HCT116 (cell line): ENCODE data around the gene MINDY3. TPM values are rescaled to one million over a fixed set of nuclear protein-coding genes. Genes with fewer than 3 reads are reported as not detected.

ENCODE experiments used
- ATAC-seq: fragments of 200-7000 bp; cut with Tn5 transposase; 2 replicates; pipeline ENCODE4 v1.9.1; 2020; ENCODE audit warnings: mild to moderate bottlenecking, moderate library complexity
- BruUV-seq: library from RNA; stranded (reverse); fragments of 400-500 nt; replicated peaks from 2 replicates; lab custom pipeline; 2021; lab: Mats Ljungman, UMichigan
- CTCF ChIA-PET: fragments of 300-600 bp; sonication (Branson Sonifier 250); formaldehyde crosslinking; loops from one replicate; lab custom pipeline; 2021; ENCODE audit warnings: antibody characterized with exemption; lab: Charles Lee
- POLR2A ChIA-PET: fragments of 300-600, 350-600 bp; sonication (Branson Sonifier 250); formaldehyde crosslinking; loops from one replicate; lab custom pipeline; 2021; ENCODE audit warnings: antibody characterized with exemption; lab: Charles Lee
- RAD21 ChIA-PET, 2 experiments: fragments of 300-600 bp; sonication (Branson Sonifier 250); formaldehyde crosslinking; loops; one replicate each; lab custom pipeline; 2023; ENCODE audit warnings: low total read pairs in 2 of 2; ENCODE audit not compliant: uncharacterized antibody in 2 of 2, unreplicated experiment in 2 of 2, low non-redundant PET in 1 of 2; lab: Charles Lee
- DNase-seq: peaks from one replicate; pipeline ENCODE4 v3.0.0-alpha.2; 2010; ENCODE audit warnings: low read depth, low spot score
- H2AFZ ChIP-seq: fragments of 200-600 bp; shearing (Covaris generic), sonication (generic); 2 replicates; pipeline ENCODE4 v1.6.1; 2017; ENCODE audit warnings: low read depth, mixed run types, mixed read lengths, antibody characterized with exemption, low read length; ENCODE audit not compliant: poor library complexity, severe bottlenecking
- H3K27ac ChIP-seq: 2 replicates; pipeline ENCODE4 v1.5.1; 2012; ENCODE audit warnings: low read depth, low read length
- H3K27me3 ChIP-seq: fragments of 200-600 bp; sonication (generic); 2 replicates; pipeline ENCODE4 v1.6.1; 2016; ENCODE audit warnings: mixed run types, low read length, mixed read lengths; ENCODE audit not compliant: insufficient read depth
- H3K36me3 ChIP-seq, 2 experiments: fragments of 200-500 bp in 1 of 2; fragments of 200-600 bp in 1 of 2; sonication (Bioruptor generic) in 1 of 2; sonication (generic) in 1 of 2; 2 replicates each; pipeline versions ENCODE4 v1.5.1 to v1.6.1; 2014 to 2016; ENCODE audit warnings: low read length in 2 of 2, inconsistent platforms in 1 of 2, mixed read lengths in 1 of 2, mixed run types in 1 of 2; ENCODE audit not compliant: insufficient read depth in 2 of 2, control insufficient read depth in 1 of 2
- H3K4me1 ChIP-seq, 2 experiments: fragments of 200-600 bp in 1 of 2; sonication (generic) in 1 of 2; 2 replicates each; pipeline versions ENCODE4 v1.5.1 to v1.6.1; 2012 to 2017; ENCODE audit warnings: low read length in 2 of 2, inconsistent platforms in 1 of 2, mild to moderate bottlenecking in 1 of 2, mixed read lengths in 1 of 2, mixed run types in 1 of 2, moderate library complexity in 1 of 2; ENCODE audit not compliant: insufficient read depth in 2 of 2, control insufficient read depth in 1 of 2
- H3K4me2 ChIP-seq: fragments of 200-600 bp; sonication (generic); 2 replicates; pipeline ENCODE4 v1.6.1; 2017; ENCODE audit warnings: mixed run types, low read length, mixed read lengths
- H3K4me3 ChIP-seq, 2 experiments: fragments of 200-600 bp in 1 of 2; sonication (generic) in 1 of 2; replicated peaks in 1 of 2; 2 replicates each; pipeline ENCODE4 v1.5.1; 2011 to 2016; ENCODE audit warnings: low read length in 2 of 2, control low read depth in 1 of 2, low read depth in 1 of 2, mild to moderate bottlenecking in 1 of 2, mixed read lengths in 1 of 2, mixed run types in 1 of 2
- H3K79me2 ChIP-seq: fragments of 200-600 bp; sonication (generic); 2 replicates; pipeline ENCODE4 v1.6.1; 2017; ENCODE audit warnings: mild to moderate bottlenecking, mixed run types, low read length, moderate library complexity, mixed read lengths; ENCODE audit not compliant: insufficient read depth
- H3K9ac ChIP-seq: fragments of 200-600 bp; sonication (generic); 2 replicates; pipeline ENCODE4 v1.6.1; 2016; ENCODE audit warnings: low read length, mixed read lengths
- H3K9me2 ChIP-seq: fragments of 200-600 bp; sonication (generic), shearing (Covaris generic); 2 replicates; pipeline ENCODE4 v1.6.1; 2017; ENCODE audit warnings: mixed run types, mild to moderate bottlenecking, moderate library complexity; ENCODE audit not compliant: insufficient read depth
- H3K9me3 ChIP-seq, 2 experiments: fragments of 200-500 bp in 1 of 2; fragments of 200-600 bp in 1 of 2; sonication (Bioruptor generic) in 1 of 2; sonication (generic) in 1 of 2; 2 replicates each; pipeline ENCODE4 v1.6.1; 2014 to 2017; ENCODE audit warnings: low read length in 2 of 2, mixed read lengths in 2 of 2, inconsistent platforms in 1 of 2, low read depth in 1 of 2, mild to moderate bottlenecking in 1 of 2, mixed run types in 1 of 2, moderate library complexity in 1 of 2; ENCODE audit not compliant: control insufficient read depth in 1 of 2, insufficient read depth in 1 of 2
- H4K20me1 ChIP-seq: fragments of 200-600 bp; sonication (generic), shearing (Covaris generic); 2 replicates; pipeline ENCODE4 v1.6.1; 2017; ENCODE audit warnings: mixed run types, mild to moderate bottlenecking, moderate library complexity; ENCODE audit not compliant: insufficient read depth
- CBX3 ChIP-seq: IDR thresholded peaks from 2 replicates; pipeline ENCODE4 v1.6.1; 2012; ENCODE audit warnings: low read depth
- CEBPB ChIP-seq: IDR thresholded peaks from 2 replicates; pipeline ENCODE4 v1.6.1; 2012; ENCODE audit warnings: low read depth
- EGR1 ChIP-seq: IDR thresholded peaks from 2 replicates; pipeline ENCODE4 v1.6.1; 2012; ENCODE audit warnings: low read depth
- ELF1 ChIP-seq: IDR thresholded peaks from 2 replicates; pipeline ENCODE4 v1.6.1; 2012; ENCODE audit warnings: low read depth, borderline replicate concordance
- EZH2phosphoT487 ChIP-seq: fragments of 200-600 bp; IDR thresholded peaks from 2 replicates; pipeline ENCODE4 v1.6.1; 2018; ENCODE audit warnings: antibody characterized with exemption, borderline replicate concordance
- FOSL1 ChIP-seq: IDR thresholded peaks from 2 replicates; pipeline ENCODE4 v1.6.1; 2012; ENCODE audit warnings: low read depth
- JUND ChIP-seq: IDR thresholded peaks from 2 replicates; pipeline ENCODE4 v1.6.1; 2012
- POLR2AphosphoS5 ChIP-seq: IDR thresholded peaks from 2 replicates; pipeline ENCODE4 v1.6.1; 2011; ENCODE audit warnings: mild to moderate bottlenecking, low read depth, low read length, moderate library complexity
- SIN3A ChIP-seq: IDR thresholded peaks from 2 replicates; pipeline ENCODE4 v1.6.1; 2012; ENCODE audit warnings: low read depth
- TCF7L2 ChIP-seq: IDR thresholded peaks from 2 replicates; pipeline ENCODE4 v1.7.0; 2011; ENCODE audit warnings: borderline replicate concordance, inconsistent platforms; ENCODE audit not compliant: insufficient read depth, insufficient read length; ENCODE audit errors: extremely low read depth
- ZNF274 ChIP-seq: fragments of 200-500 bp; sonication (Bioruptor generic); IDR thresholded peaks from 2 replicates; pipeline ENCODE4 v1.6.1; 2014; ENCODE audit warnings: mild to moderate bottlenecking, low read depth, low read length, inconsistent platforms
- intact Hi-C: fragments of 100-400 bp; cut with micrococcal nuclease; formaldehyde crosslinking; loops from 2 replicates; pipeline ENCODE4 v1.10.0; 2022
- total RNA-seq: library from RNA; stranded (reverse); gene quantifications from one replicate; pipeline ENCODE4 v1.2.1, GENCODE V29; 2021; ENCODE audit not compliant: unreplicated experiment
- TF ChIP-seq, protein P1 (sequence below): IDR thresholded peaks from 2 replicates; pipeline ENCODE4 v1.6.1; 2011; ENCODE audit warnings: mild to moderate bottlenecking, low read length, moderate library complexity; ENCODE audit not compliant: insufficient replicate concordance; ENCODE audit errors: extremely low read depth
- TF ChIP-seq, protein P2 (sequence below), 3 experiments: fragments of 200-600 bp in 1 of 3; sonication (generic) in 1 of 3; IDR thresholded peaks in 2 of 3; conservative IDR thresholded peaks in 1 of 3; 2 replicates each; pipeline ENCODE4 v1.5.1; 2012 to 2017; ENCODE audit warnings: low read depth in 2 of 3, low read length in 2 of 3, antibody characterized with exemption in 1 of 3, borderline replicate concordance in 1 of 3, control low read depth in 1 of 3, mild to moderate bottlenecking in 1 of 3, mixed read lengths in 1 of 3, mixed run types in 1 of 3, moderate library complexity in 1 of 3; ENCODE audit not compliant: insufficient read depth in 1 of 3

The MINDY3 gene
- total RNA-seq, 1 experiment from 2014 or later = 15.5 TPM

DNA sequence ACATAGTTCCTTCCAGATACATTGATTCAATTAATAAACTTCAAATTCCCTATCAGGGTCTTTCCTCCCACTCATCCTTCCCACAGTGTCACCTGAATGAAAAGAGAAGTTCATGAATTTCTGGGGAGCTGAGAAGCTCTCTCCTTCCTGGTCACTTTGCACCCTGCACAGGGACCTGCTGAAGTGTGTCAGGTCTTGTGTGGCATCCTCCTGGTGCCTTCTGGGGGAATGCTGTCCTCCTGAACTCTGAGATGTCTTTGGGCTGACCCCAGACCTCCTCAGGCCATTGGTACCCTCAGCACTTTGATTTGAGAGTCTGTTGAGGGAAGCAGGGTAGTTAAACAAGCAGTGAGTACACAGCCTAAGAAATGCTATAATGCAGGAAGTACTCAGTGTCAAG is 101.0 kb downstream of the MINDY3 start:
- H3K79me2 ChIP-seq = no peaks in the 10 kb centered on the region
- no peak for DNase-seq
- CTCF ChIA-PET = no interaction called here
- no peaks in the 10 kb centered on the region for H3K9me2 ChIP-seq
- H3K27me3 ChIP-seq = peaks cover 14% of the 10 kb centered on the region; the same call in 1 of the 2 replicates
- TF ChIP-seq CEBPB (no peak), TCF7L2 (no peak), ELF1 (no peak), FOSL1 (no peak), SIN3A (no peak), JUND (no peak), ZNF274 (no peak), EGR1 (no peak), POLR2AphosphoS5 (no peak), EZH2phosphoT487 (no peak), CBX3 (no peak)
- TF ChIP-seq, protein P1, sequence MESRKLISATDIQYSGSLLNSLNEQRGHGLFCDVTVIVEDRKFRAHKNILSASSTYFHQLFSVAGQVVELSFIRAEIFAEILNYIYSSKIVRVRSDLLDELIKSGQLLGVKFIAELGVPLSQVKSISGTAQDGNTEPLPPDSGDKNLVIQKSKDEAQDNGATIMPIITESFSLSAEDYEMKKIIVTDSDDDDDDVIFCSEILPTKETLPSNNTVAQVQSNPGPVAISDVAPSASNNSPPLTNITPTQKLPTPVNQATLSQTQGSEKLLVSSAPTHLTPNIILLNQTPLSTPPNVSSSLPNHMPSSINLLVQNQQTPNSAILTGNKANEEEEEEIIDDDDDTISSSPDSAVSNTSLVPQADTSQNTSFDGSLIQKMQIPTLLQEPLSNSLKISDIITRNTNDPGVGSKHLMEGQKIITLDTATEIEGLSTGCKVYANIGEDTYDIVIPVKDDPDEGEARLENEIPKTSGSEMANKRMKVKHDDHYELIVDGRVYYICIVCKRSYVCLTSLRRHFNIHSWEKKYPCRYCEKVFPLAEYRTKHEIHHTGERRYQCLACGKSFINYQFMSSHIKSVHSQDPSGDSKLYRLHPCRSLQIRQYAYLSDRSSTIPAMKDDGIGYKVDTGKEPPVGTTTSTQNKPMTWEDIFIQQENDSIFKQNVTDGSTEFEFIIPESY = no peak
- TF ChIP-seq, protein P2, sequence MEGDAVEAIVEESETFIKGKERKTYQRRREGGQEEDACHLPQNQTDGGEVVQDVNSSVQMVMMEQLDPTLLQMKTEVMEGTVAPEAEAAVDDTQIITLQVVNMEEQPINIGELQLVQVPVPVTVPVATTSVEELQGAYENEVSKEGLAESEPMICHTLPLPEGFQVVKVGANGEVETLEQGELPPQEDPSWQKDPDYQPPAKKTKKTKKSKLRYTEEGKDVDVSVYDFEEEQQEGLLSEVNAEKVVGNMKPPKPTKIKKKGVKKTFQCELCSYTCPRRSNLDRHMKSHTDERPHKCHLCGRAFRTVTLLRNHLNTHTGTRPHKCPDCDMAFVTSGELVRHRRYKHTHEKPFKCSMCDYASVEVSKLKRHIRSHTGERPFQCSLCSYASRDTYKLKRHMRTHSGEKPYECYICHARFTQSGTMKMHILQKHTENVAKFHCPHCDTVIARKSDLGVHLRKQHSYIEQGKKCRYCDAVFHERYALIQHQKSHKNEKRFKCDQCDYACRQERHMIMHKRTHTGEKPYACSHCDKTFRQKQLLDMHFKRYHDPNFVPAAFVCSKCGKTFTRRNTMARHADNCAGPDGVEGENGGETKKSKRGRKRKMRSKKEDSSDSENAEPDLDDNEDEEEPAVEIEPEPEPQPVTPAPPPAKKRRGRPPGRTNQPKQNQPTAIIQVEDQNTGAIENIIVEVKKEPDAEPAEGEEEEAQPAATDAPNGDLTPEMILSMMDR (IDR thresholded peaks at IDR 0.05 in 2 of 3, conservative IDR thresholded peaks at IDR 0.05 in 1 of 3; ENCODE audit: borderline replicate concordance in 1 of 3, insufficient read depth in 1 of 3, low read depth in 2 of 3, low read length in 2 of 3) = no peak
- TF ChIP-seq, all 23 proteins: peak for 0
- POLR2A ChIA-PET = no interaction called here
- no TSS peak for BruUV-seq
- RAD21 ChIA-PET = no interaction called here
- Histone ChIP-seq H3K4me2 (no peak overlapping the region), H4K20me1 (no peaks in the 10 kb centered on the region), H3K4me3 (no peak overlapping the region), H3K27ac (no peak overlapping the region), H3K9ac (no peak overlapping the region), H2AFZ (no peak overlapping the region), H3K4me1 (no peaks in the 10 kb centered on the region), H3K36me3 (no peaks in the 10 kb centered on the region), H3K9me3 (no peaks in the 10 kb centered on the region)
- no peak for ATAC-seq
- intact Hi-C loops = no loop called here
